ENCODE measurements around the gene HEXB.
A peak's percentile ranks its signal among the peaks of the same experiment; 100 is the strongest.

The HEXB gene

DNA sequence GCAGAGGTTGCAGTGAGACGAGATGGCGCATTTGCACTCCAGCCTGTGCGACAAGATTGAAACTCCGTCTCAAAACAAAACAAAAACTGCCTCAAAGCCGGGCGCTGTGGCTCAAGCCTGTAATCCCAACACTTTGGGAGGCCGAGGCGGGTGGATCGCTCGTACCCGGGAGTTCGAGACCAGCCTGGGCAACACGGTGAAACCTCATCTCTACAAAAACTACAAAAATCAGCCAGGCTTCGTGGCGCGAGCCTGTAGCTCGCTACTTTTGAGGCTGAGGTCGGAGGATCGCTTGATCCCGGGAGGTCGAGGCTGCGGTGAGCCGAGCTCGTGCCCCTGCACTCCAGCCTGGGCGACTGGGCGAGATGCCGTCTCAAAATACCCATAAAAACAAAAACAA is 80.9 kb downstream of the HEXB start:
- TF ChIP-seq, protein P1, sequence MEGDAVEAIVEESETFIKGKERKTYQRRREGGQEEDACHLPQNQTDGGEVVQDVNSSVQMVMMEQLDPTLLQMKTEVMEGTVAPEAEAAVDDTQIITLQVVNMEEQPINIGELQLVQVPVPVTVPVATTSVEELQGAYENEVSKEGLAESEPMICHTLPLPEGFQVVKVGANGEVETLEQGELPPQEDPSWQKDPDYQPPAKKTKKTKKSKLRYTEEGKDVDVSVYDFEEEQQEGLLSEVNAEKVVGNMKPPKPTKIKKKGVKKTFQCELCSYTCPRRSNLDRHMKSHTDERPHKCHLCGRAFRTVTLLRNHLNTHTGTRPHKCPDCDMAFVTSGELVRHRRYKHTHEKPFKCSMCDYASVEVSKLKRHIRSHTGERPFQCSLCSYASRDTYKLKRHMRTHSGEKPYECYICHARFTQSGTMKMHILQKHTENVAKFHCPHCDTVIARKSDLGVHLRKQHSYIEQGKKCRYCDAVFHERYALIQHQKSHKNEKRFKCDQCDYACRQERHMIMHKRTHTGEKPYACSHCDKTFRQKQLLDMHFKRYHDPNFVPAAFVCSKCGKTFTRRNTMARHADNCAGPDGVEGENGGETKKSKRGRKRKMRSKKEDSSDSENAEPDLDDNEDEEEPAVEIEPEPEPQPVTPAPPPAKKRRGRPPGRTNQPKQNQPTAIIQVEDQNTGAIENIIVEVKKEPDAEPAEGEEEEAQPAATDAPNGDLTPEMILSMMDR (IDR thresholded peaks at IDR 0.05; ENCODE audit: control insufficient read depth, extremely low read depth, insufficient read depth): no peak
- DNase-seq (ENCODE audit: low read depth): no peak
- H3K4me3 ChIP-seq (ENCODE audit: low read depth, low read length): peak overlapping the region; percentile 93

GRCh38 chr5:74766418-74766848 is 81.4 kb downstream of the HEXB start:
- DNase-seq (ENCODE audit: low read depth): no peak
- TF ChIP-seq, protein P1 (IDR thresholded peaks at IDR 0.05; ENCODE audit: control insufficient read depth, extremely low read depth, insufficient read depth): peak; percentile 36
- H3K4me3 ChIP-seq (ENCODE audit: low read depth, low read length): peak overlapping the region; percentile 93

- H3K4me3 ChIP-seq (ENCODE audit: low read depth, low read length): peak within 1 kb of the TSS; percentile 93
- peak; percentile 89 for DNase-seq (ENCODE audit: low read depth)
- TF ChIP-seq, protein P1 (IDR thresholded peaks at IDR 0.05; ENCODE audit: control insufficient read depth, extremely low read depth, insufficient read depth): no peak
Measured at GRCh38 chr5:74766849-74767578, 82.0 kb downstream of the HEXB start, which contains the start of the genes GFM2 and NSA2. Gene GFM2, minus strand, starts transcription at chr5:74767117. Its CDS starts 3,375 bp downstream, at chr5:74763742. Gene NSA2, plus strand, starts transcription at chr5:74767249. Its CDS starts 112 bp downstream, at chr5:74767361.

DNA sequence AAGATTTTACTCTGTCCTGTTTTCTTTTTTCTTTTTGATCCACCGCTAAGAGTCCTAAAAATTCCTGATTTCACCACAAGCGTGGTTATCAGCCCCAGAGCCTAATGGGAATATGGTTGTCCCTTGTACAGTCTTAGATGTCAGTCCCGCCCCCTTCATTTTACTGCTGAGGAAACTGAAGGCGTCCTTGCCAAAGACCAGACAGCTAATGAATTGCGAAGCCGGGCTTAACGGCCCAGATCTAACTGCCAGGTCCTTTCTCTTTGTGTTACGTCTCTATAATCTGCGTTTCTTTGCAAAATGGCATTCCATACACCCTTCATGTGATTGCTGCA is 82.5 kb downstream of the HEXB start:
- peak overlapping the region; percentile 93 for H3K4me3 ChIP-seq (ENCODE audit: low read depth, low read length)
- DNase-seq (ENCODE audit: low read depth): peak; percentile 50
- TF ChIP-seq, protein P1 (IDR thresholded peaks at IDR 0.05; ENCODE audit: control insufficient read depth, extremely low read depth, insufficient read depth): no peak

All from LNCaP clone FGC (cell line).